ENCODE data around the gene SFXN4. TPM values are rescaled to one million over a fixed set of nuclear protein-coding genes. Genes with fewer than 3 reads are reported as not detected.
"Not testable (repeated sequence)": the region's sequence is repeated elsewhere in the genome, so short reads cannot be mapped to it uniquely, and the experiment has no call there.

The SFXN4 gene
- total RNA-seq, 2 experiments from 2014 or later, result 19.0 to 20.1 TPM

- peaks cover 42% of the 10 kb centered on the region for H3K36me3 Mint-ChIP-seq (ENCODE audit: low read depth)
- H3K9me3 Mint-ChIP-seq, result no peaks in the 10 kb centered on the region
- CTCF ChIA-PET, result interaction anchor here (1.0 kb wide), 1 partner anchor 11 kb away, joined by 3 read pairs; no protein-coding TSS in a partner anchor
- POLR2A ChIA-PET, result no interaction called here
- H3K27me3 Mint-ChIP-seq, result no peaks in the 10 kb centered on the region
- no peak overlapping the region for H3K27ac Mint-ChIP-seq
- H3K4me1 Mint-ChIP-seq, result peaks cover 3% of the 10 kb centered on the region
- no peak for DNase-seq
- no peak overlapping the region for H3K4me3 Mint-ChIP-seq
These were observed 11.9 kb downstream of the SFXN4 start for GRCh38 chr10:119153661-119154060.

- DNase-seq, result no peak
- POLR2A ChIA-PET, result interaction anchor here (0.6 kb wide), 1 partner anchor 100 kb away, joined by 3 read pairs; no protein-coding TSS in a partner anchor
- Mint-ChIP-seq H3K4me3 (no peak overlapping the region), H3K4me1 (peaks cover 3% of the 10 kb centered on the region), H3K27me3 (no peaks in the 10 kb centered on the region), H3K36me3 (ENCODE audit: low read depth) (peaks cover 39% of the 10 kb centered on the region), H3K27ac (no peak overlapping the region), H3K9me3 (no peaks in the 10 kb centered on the region)
- CTCF ChIA-PET, result interaction anchor here (0.6 to 1.4 kb wide), 4 partner anchors 9 to 121 kb away, joined by 3 read pairs; no protein-coding TSS in a partner anchor
These were observed 12.5 kb downstream of the SFXN4 start for GRCh38 chr10:119153041-119153440.

GRCh38 chr10:119151601-119152000, 13.9 kb downstream of the SFXN4 start:
- H3K4me3 Mint-ChIP-seq, DNase-seq, H3K27ac Mint-ChIP-seq, POLR2A ChIA-PET, H3K4me1 Mint-ChIP-seq, H3K9me3 Mint-ChIP-seq, H3K27me3 Mint-ChIP-seq: not testable (repeated sequence)
- peaks cover 34% of the 10 kb centered on the region for H3K36me3 Mint-ChIP-seq (ENCODE audit: low read depth)
- CTCF ChIA-PET, result interaction anchor here (0.6 to 1.4 kb wide), 3 partner anchors 10 to 37 kb away, joined by 3 read pairs; no protein-coding TSS in a partner anchor

- peaks cover 19% of the 10 kb centered on the region for H3K36me3 Mint-ChIP-seq (ENCODE audit: low read depth)
- POLR2A ChIA-PET, result no interaction called here
- no peaks in the 10 kb centered on the region for H3K27me3 Mint-ChIP-seq
- H3K4me3 Mint-ChIP-seq, result no peak overlapping the region
- DNase-seq, result no peak
- H3K9me3 Mint-ChIP-seq, result no peaks in the 10 kb centered on the region
- H3K4me1 Mint-ChIP-seq, result no peaks in the 10 kb centered on the region
- CTCF ChIA-PET, result no interaction called here
- peak overlapping the region; percentile 75 for H3K27ac Mint-ChIP-seq
These were observed 15.8 kb downstream of the SFXN4 start for GRCh38 chr10:119149729-119150128.

- CTCF ChIA-PET, result interaction anchor here (0.9 kb wide), 1 partner anchor 57 kb away, joined by 4 read pairs; no protein-coding TSS in a partner anchor
- H3K27me3 Mint-ChIP-seq, result no peaks in the 10 kb centered on the region
- H3K4me3 Mint-ChIP-seq, result no peak overlapping the region
- POLR2A ChIA-PET, result no interaction called here
- H3K4me1 Mint-ChIP-seq, result no peaks in the 10 kb centered on the region
- DNase-seq, result no peak
- no peaks in the 10 kb centered on the region for H3K9me3 Mint-ChIP-seq
- H3K27ac Mint-ChIP-seq, result no peak overlapping the region
- H3K36me3 Mint-ChIP-seq (ENCODE audit: low read depth), result peaks cover 14% of the 10 kb centered on the region
These were observed 16.4 kb downstream of the SFXN4 start for GRCh38 chr10:119149157-119149556.

DNA sequence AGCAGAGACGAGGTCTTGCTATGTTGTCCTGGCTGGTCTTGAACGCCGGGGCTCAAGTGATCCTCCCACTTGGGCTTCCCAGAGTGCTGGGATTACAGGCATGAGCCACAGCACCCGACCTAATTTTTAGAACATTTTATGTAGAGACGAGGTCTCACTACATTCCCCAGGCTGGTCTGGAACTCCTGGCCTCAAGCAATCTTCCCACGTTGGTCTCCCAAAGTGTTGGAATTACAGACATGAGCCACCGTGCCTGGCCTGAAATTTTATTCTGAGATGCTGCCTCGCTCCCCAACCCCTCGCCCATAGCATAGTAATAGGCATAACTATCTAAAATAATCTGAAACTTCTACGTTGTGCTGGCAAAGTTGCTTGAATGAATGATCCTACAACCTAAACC, 21.9 kb downstream of the SFXN4 start:
- CTCF ChIA-PET, result interaction anchor here (0.6 kb wide), 1 partner anchor 9 kb away, joined by 3 read pairs; no protein-coding TSS in a partner anchor
- POLR2A ChIA-PET, result no interaction called here

DNA sequence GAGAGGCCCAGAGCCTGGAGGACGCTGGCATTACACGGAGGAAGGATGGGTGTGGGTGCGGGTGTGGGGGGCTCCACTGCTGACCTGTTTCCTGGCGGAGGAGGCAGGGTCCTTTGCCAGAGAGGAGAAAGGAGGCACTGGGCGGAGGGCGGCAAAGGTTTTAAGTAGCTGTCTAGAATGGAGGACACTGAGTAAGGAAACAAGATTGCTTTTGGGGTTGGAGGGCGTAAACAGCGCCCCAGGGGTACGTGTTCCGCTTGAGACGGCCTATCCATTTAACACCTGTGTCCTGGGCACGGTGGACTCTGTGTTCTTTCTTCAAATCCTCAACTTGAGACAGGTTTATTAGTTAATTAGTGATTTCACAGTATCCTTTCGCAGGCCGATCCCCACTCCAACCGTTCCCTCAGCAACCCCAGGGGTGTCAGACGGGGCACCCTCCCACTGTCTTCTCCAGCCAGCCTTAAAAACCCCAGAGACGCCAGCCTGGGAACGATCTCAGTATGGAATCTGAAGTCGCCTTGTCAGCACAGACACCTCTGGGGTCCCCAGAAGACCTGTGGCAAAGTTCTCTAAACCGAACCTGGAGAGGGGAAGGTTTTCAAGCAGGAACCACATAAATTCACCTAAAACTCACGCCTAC, 24.8 kb downstream of the SFXN4 start:
- CTCF ChIA-PET, result interaction anchor here (0.6 kb wide), 1 partner anchor 8 kb away, joined by 3 read pairs; no protein-coding TSS in a partner anchor
- H3K4me3 Mint-ChIP-seq, result no peak overlapping the region

More for the DNA sequence above, 21.9 kb downstream of the SFXN4 start:
- H3K4me1 Mint-ChIP-seq, result peaks cover 11% of the 10 kb centered on the region
- H3K27ac Mint-ChIP-seq, result no peak overlapping the region
- H3K4me3 Mint-ChIP-seq, result no peak overlapping the region
- no peak for DNase-seq
- no peaks in the 10 kb centered on the region for H3K27me3 Mint-ChIP-seq
- no peaks in the 10 kb centered on the region for H3K9me3 Mint-ChIP-seq
- H3K36me3 Mint-ChIP-seq (ENCODE audit: low read depth), result peaks cover 16% of the 10 kb centered on the region

DNA sequence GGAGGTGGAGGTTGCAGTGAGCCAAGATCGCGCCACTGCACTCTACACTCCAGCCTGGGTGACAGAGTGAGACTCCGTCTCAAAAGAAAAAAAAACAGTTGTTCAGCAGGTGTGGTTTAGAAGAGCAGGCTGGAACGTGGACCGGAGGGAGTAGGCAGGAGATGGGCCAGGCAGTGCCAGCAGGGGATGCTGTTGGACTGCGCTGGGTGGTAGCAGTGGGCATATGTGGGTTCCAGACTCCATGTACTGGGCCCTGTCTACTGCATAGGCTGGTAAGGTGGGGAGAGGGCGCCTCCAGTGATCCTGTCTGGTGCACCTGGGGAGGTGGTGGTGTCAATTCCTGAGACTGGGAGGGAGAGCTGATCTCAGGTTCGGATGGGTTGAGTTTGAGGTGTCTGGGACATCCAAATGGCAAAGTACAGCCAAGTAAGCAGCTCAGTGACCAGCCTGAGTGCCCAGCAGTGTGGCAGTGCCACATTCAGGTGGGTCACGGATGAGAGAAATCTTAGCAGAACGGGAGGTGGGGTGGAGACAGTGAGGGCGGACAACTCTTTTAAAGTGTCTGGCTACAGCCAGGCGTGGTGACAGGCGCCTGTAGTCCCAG, 25.9 kb downstream of the SFXN4 start:
- Mint-ChIP-seq H3K4me3 (no peak overlapping the region), H3K36me3 (ENCODE audit: low read depth) (peaks cover 28% of the 10 kb centered on the region), H3K27me3 (no peaks in the 10 kb centered on the region), H3K4me1 (peaks cover 33% of the 10 kb centered on the region), H3K27ac (peak overlapping the region; percentile 51), H3K9me3 (no peaks in the 10 kb centered on the region)
- peak; percentile 57 for DNase-seq
- ChIA-PET POLR2A (no interaction called here), CTCF (interaction anchor here (0.5 to 1.6 kb wide), 5 partner anchors 21 to 361 kb away, joined by 3 to 4 read pairs (median 3); no protein-coding TSS in a partner anchor)

More for the DNA sequence above, 24.8 kb downstream of the SFXN4 start:
- H3K27me3 Mint-ChIP-seq, result no peaks in the 10 kb centered on the region
- DNase-seq, result no peak
- no peak overlapping the region for H3K27ac Mint-ChIP-seq
- peaks cover 26% of the 10 kb centered on the region for H3K4me1 Mint-ChIP-seq
- peaks cover 21% of the 10 kb centered on the region for H3K36me3 Mint-ChIP-seq (ENCODE audit: low read depth)
- POLR2A ChIA-PET, result no interaction called here
- H3K9me3 Mint-ChIP-seq, result no peaks in the 10 kb centered on the region

GRCh38 chr10:119138346-119139306, 26.9 kb downstream of the SFXN4 start:
- CTCF ChIA-PET, result interaction anchor here (0.6 to 1.6 kb wide), 4 partner anchors 19 to 361 kb away, joined by 3 to 4 read pairs (median 3); no protein-coding TSS in a partner anchor
- no peaks in the 10 kb centered on the region for H3K27me3 Mint-ChIP-seq
- H3K36me3 Mint-ChIP-seq (ENCODE audit: low read depth), result peaks cover 32% of the 10 kb centered on the region

DNA sequence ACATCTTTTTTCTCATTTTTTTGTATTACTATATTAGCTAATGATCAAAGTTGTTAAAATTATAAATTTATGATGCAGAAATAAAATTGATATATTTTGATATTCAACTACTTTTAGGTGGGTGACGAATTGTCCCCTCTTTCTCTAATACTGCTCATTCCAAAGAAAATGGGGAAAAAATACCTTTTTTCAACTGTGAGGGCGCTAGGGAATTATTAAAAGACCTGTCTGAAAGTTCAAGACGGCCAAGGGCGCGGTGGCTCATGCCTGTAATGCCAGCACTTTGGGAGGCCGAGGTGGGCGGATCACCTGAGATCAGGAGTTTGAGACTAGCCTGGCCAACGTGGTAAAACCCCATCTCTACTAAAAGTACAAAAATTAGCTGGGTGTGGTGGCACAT, 27.6 kb downstream of the SFXN4 start:
- H3K27me3 Mint-ChIP-seq, POLR2A ChIA-PET, H3K9me3 Mint-ChIP-seq, H3K4me3 Mint-ChIP-seq, DNase-seq, H3K27ac Mint-ChIP-seq: not testable (repeated sequence)
- peaks cover 48% of the 10 kb centered on the region for H3K4me1 Mint-ChIP-seq
- H3K36me3 Mint-ChIP-seq (ENCODE audit: low read depth), result peaks cover 39% of the 10 kb centered on the region
- CTCF ChIA-PET, result interaction anchor here (0.9 to 1.6 kb wide), 2 partner anchors 23 to 71 kb away, joined by 3 to 4 read pairs; no protein-coding TSS in a partner anchor

More at GRCh38 chr10:119138346-119139306, 26.9 kb downstream of the SFXN4 start:
- no peak overlapping the region for H3K4me3 Mint-ChIP-seq
- POLR2A ChIA-PET, result no interaction called here
- H3K4me1 Mint-ChIP-seq, result peaks cover 40% of the 10 kb centered on the region
- DNase-seq, result no peak
- peak overlapping the region; percentile 75 for H3K27ac Mint-ChIP-seq
- H3K9me3 Mint-ChIP-seq, result peaks cover 2% of the 10 kb centered on the region

DNA sequence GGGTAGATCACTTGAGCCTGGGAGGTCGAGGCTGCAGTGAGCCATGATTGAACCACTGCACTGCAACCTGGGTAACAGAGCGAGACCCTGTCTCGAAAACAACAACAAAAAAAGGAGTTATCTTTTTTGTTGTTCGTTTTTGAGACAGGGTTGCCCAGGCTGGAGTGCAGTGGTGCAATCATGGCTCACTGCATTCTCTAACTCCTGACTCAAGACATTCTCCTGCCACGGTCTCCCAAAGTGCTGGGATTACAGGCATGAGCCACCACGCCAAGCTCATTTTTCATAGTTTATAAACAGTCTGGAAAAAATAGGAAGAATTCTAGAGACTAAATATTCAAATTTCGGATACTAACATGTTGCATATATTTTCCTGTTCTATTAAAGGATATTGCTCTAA, 29.4 kb downstream of the SFXN4 start:
- H3K36me3 Mint-ChIP-seq (ENCODE audit: low read depth), result peaks cover 54% of the 10 kb centered on the region
- CTCF ChIA-PET, result interaction anchor here (0.6 to 1.1 kb wide), 3 partner anchors 8 to 71 kb away, joined by 3 to 5 read pairs (median 3); no protein-coding TSS in a partner anchor
- no peak for DNase-seq
- H3K9me3 Mint-ChIP-seq, result peaks cover 2% of the 10 kb centered on the region
- POLR2A ChIA-PET, result no interaction called here
- peak overlapping the region; percentile 57 for H3K27ac Mint-ChIP-seq
- H3K4me3 Mint-ChIP-seq, result peak overlapping the region; percentile 37
- H3K4me1 Mint-ChIP-seq, result peaks cover 64% of the 10 kb centered on the region
- no peaks in the 10 kb centered on the region for H3K27me3 Mint-ChIP-seq

DNA sequence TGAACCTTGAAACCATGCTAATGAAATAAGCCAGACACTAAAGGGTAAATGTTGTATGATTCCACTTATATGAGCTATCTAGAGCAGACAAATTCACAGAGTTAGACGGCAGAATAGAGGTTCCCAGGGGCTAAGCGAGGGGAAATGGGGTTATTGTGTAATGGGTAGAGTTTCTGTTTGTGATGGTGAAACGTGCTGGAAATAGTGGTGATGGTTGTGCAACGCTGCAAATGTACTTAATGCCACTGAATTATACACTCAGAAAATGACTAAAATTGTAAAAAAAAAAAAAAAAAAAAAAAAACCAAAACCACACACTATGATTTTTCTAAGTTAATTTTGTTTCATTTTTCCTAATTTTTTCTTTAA, 30.0 kb downstream of the SFXN4 start:
- DNase-seq, result no peak
- peaks cover 59% of the 10 kb centered on the region for H3K36me3 Mint-ChIP-seq (ENCODE audit: low read depth)
- POLR2A ChIA-PET, result no interaction called here

More for the DNA sequence above, 30.0 kb downstream of the SFXN4 start:
- Mint-ChIP-seq H3K4me1 (peaks cover 70% of the 10 kb centered on the region), H3K27me3 (no peaks in the 10 kb centered on the region), H3K27ac (peak overlapping the region; percentile 57), H3K4me3 (peak overlapping the region; percentile 7), H3K9me3 (peaks cover 2% of the 10 kb centered on the region)
- CTCF ChIA-PET, result interaction anchor here (0.6 to 1.1 kb wide), 3 partner anchors 9 to 71 kb away, joined by 3 to 5 read pairs (median 3); no protein-coding TSS in a partner anchor
